GM18502 (cell line): Measurements from ENCODE around the gene C2orf81.
"Not testable (repeated sequence)": the region's sequence is repeated elsewhere in the genome, so short reads cannot be mapped to it uniquely, and the experiment has no call there.

ENCODE experiments used
- ATAC-seq: cut with Tn5 transposase; IDR thresholded peaks from one replicate; pipeline ENCODE4 v1.9.1; 2021; ENCODE audit warnings: mild to moderate bottlenecking; ENCODE audit not compliant: unreplicated experiment, poor library complexity

The C2orf81 gene

GRCh38 chr2:74421221-74421870 lies at the start of gene C2orf81, which contains the start of gene WDR54:
Gene C2orf81, minus strand, starts transcription at chr2:74421619. Its CDS starts 59 bp downstream, at chr2:74421560.
Gene WDR54, plus strand, starts transcription at chr2:74421730. Its CDS starts 424 bp downstream, at chr2:74422154.
- ATAC-seq, result peak; percentile 95

- not testable (repeated sequence) for ATAC-seq
Observed at GRCh38 chr2:74470742-74471141, 49.3 kb upstream of the C2orf81 start.

GRCh38 chr2:74464406-74464805 lies 43.0 kb upstream of the C2orf81 start:
- no peak for ATAC-seq

- no peak for ATAC-seq
Observed at GRCh38 chr2:74462786-74463105, 41.3 kb upstream of the C2orf81 start.

GRCh38 chr2:74462054-74462785 lies 40.8 kb upstream of the C2orf81 start:
- no peak for ATAC-seq

- no peak for ATAC-seq
Observed at GRCh38 chr2:74461187-74462053, 40.0 kb upstream of the C2orf81 start.

GRCh38 chr2:74460187-74460586 lies 38.8 kb upstream of the C2orf81 start:
- not testable (repeated sequence) for ATAC-seq

- not testable (repeated sequence) for ATAC-seq
Observed at GRCh38 chr2:74459503-74460118, 38.2 kb upstream of the C2orf81 start.

- ATAC-seq, result no peak
Observed at GRCh38 chr2:74458938-74459363, 37.5 kb upstream of the C2orf81 start.

GRCh38 chr2:74458132-74458937 lies 36.9 kb upstream of the C2orf81 start, which contains the start of gene WBP1:
Gene WBP1, plus strand, starts transcription at chr2:74458438. Its CDS starts 165 bp downstream, at chr2:74458603.
- ATAC-seq, result peak; percentile 82

GRCh38 chr2:74457549-74458131 lies 36.2 kb upstream of the C2orf81 start:
- peak; percentile 37 for ATAC-seq

- ATAC-seq, result no peak
Observed at GRCh38 chr2:74457129-74457548, 35.7 kb upstream of the C2orf81 start.

GRCh38 chr2:74454654-74455511 lies 33.5 kb upstream of the C2orf81 start, which contains the start of gene INO80B:
Gene INO80B, plus strand, starts transcription at chr2:74455087. Its CDS starts 30 bp downstream, at chr2:74455117.
- ATAC-seq, result peak; percentile 43

- no peak for ATAC-seq
Observed at GRCh38 chr2:74450570-74451190, 29.3 kb upstream of the C2orf81 start.

GRCh38 chr2:74448771-74449170 lies 27.4 kb upstream of the C2orf81 start:
- no peak for ATAC-seq

GRCh38 chr2:74447230-74447999 lies 26.0 kb upstream of the C2orf81 start:
- no peak for ATAC-seq
